Panc1 (cell line): ENCODE data around the gene EPHA6. TPM values are rescaled to one million over a fixed set of nuclear protein-coding genes. Genes with fewer than 3 reads are reported as not detected.

Experiments used
- ATAC-seq: fragments of 200-7000 bp; cut with Tn5 transposase; 2 replicates; pipeline ENCODE4 v1.9.1; 2020; ENCODE audit warnings: mild to moderate bottlenecking, moderate library complexity
- BruUV-seq: library from RNA; stranded (reverse); fragments of 400-500 nt; replicated peaks from 2 replicates; lab custom pipeline; 2021; lab: Mats Ljungman, UMichigan
- CTCF ChIA-PET: fragments of 300-600 bp; sonication (Branson Sonifier 250); formaldehyde crosslinking; loops from one replicate; lab custom pipeline; 2022; ENCODE audit warnings: antibody characterized with exemption; lab: Charles Lee
- POLR2A ChIA-PET: fragments of 300-600 bp; sonication (Branson Sonifier 250); formaldehyde crosslinking; loops from one replicate; lab custom pipeline; 2022; ENCODE audit warnings: antibody characterized with exemption; lab: Charles Lee
- DNase-seq: peaks from one replicate; pipeline ENCODE4 v3.0.0-alpha.2; 2010; ENCODE audit warnings: low read depth, low spot score
- H3K27ac ChIP-seq: 2 replicates; pipeline ENCODE4 v1.5.1; 2011; ENCODE audit warnings: mild to moderate bottlenecking, low read length, inconsistent platforms
- H3K27me3 ChIP-seq: fragments of 200-500 bp; sonication (Bioruptor generic); 2 replicates; pipeline ENCODE4 v1.6.0; 2014; ENCODE audit warnings: low read length, inconsistent platforms; ENCODE audit not compliant: control insufficient read depth, insufficient read depth
- H3K36me3 ChIP-seq: fragments of 200-500 bp; sonication (Bioruptor generic); 2 replicates; pipeline ENCODE4 v1.5.1; 2014; ENCODE audit warnings: inconsistent platforms, mild to moderate bottlenecking, low read length, moderate library complexity; ENCODE audit not compliant: control insufficient read depth, insufficient read depth
- H3K4me1 ChIP-seq: 2 replicates; pipeline ENCODE4 v1.5.1; 2011; ENCODE audit warnings: inconsistent platforms, mild to moderate bottlenecking, low read length, moderate library complexity; ENCODE audit not compliant: control insufficient read depth, insufficient read depth
- H3K4me3 ChIP-seq, 2 experiments: 2 replicates each; pipeline ENCODE4 v1.5.1; 2011 to 2012; ENCODE audit warnings: low read depth in 2 of 2, low read length in 2 of 2, mild to moderate bottlenecking in 2 of 2, inconsistent platforms in 1 of 2, moderate library complexity in 1 of 2
- H3K9me3 ChIP-seq: fragments of 200-500 bp; sonication (Bioruptor generic); 2 replicates; pipeline ENCODE4 v1.5.1; 2014; ENCODE audit warnings: low read depth, mild to moderate bottlenecking, inconsistent platforms, low read length, moderate library complexity; ENCODE audit not compliant: control insufficient read depth, insufficient read depth
- POLR2AphosphoS5 ChIP-seq: IDR thresholded peaks from 2 replicates; pipeline ENCODE4 v1.6.1; 2012; ENCODE audit warnings: mild to moderate bottlenecking, low read depth, low read length, moderate library complexity
- SIN3A ChIP-seq: IDR thresholded peaks from 2 replicates; pipeline ENCODE4 v1.6.1; 2012; ENCODE audit warnings: low read depth, mild to moderate bottlenecking, low read length, moderate library complexity, borderline replicate concordance; ENCODE audit not compliant: insufficient read depth
- TCF7L2 ChIP-seq: IDR thresholded peaks from 2 replicates; pipeline ENCODE4 v1.6.1; 2011; ENCODE audit warnings: mild to moderate bottlenecking, low read depth, low read length, inconsistent platforms
- in situ Hi-C: cut with HindIII; loops from 2 replicates; pipeline ENCODE4 v1.10.0; 2016; ENCODE audit warnings: low sequenced_read_pairs, low pct_unique_long_range_greater_than_20kb
- intact Hi-C: fragments of 100-400 bp; cut with micrococcal nuclease; formaldehyde crosslinking; loops from one replicate; pipeline ENCODE4 v1.10.0; 2022; ENCODE audit not compliant: unreplicated experiment
- total RNA-seq: library from RNA; stranded (reverse); gene quantifications from one replicate; pipeline ENCODE4 v1.2.1, GENCODE V29; 2021; ENCODE audit not compliant: unreplicated experiment
- TF ChIP-seq, protein P1 (sequence below): fragments of 450-650 bp; IDR thresholded peaks from 2 replicates; pipeline ENCODE4 v1.5.1; 2017; ENCODE audit warnings: mild to moderate bottlenecking
- TF ChIP-seq, protein P2 (sequence below), 2 experiments: IDR thresholded peaks; 2 replicates each; pipeline ENCODE4 v1.6.1; 2011 to 2012; ENCODE audit warnings: low read depth in 2 of 2, control low read depth in 1 of 2, low read length in 1 of 2, mild to moderate bottlenecking in 1 of 2, moderate library complexity in 1 of 2; ENCODE audit not compliant: insufficient read depth in 1 of 2

The EPHA6 gene
- total RNA-seq, 1 experiment from 2014 or later, result 0.57 TPM

DNA sequence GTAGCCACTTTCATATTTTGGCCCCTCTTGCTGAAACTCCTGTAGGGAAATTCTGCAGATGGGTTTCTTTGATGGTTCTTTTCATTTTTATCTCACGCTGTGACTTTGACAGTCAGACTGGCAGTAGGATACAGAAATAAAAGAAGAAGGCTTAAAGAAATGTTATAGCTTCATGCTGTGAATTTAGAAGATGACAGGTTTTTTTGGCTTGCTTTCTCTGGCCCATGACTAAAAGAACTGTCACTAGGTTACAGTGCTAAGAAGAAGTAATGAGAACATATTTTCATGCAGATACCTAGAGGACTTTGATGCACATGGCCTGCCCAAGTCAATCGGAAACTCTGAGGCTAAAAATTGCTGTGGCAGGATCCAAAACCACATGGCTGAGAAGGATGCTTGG, 334.5 kb downstream of the EPHA6 start:
- DNase-seq, result no peak
- CTCF ChIA-PET, result no interaction called here
- in situ Hi-C loops (no loop called here), intact Hi-C loops (no loop called here)
- Histone ChIP-seq H3K27me3 (no peaks in the 10 kb centered on the region), H3K36me3 (no peaks in the 10 kb centered on the region), H3K4me3 (no peak overlapping the region), H3K27ac (no peak overlapping the region), H3K9me3 (no peaks in the 10 kb centered on the region), H3K4me1 (no peaks in the 10 kb centered on the region)
- ATAC-seq, result no peak
- BruUV-seq, result no TSS peak
- TF ChIP-seq SIN3A (no peak), POLR2AphosphoS5 (no peak), TCF7L2 (no peak)
- TF ChIP-seq, protein P1, sequence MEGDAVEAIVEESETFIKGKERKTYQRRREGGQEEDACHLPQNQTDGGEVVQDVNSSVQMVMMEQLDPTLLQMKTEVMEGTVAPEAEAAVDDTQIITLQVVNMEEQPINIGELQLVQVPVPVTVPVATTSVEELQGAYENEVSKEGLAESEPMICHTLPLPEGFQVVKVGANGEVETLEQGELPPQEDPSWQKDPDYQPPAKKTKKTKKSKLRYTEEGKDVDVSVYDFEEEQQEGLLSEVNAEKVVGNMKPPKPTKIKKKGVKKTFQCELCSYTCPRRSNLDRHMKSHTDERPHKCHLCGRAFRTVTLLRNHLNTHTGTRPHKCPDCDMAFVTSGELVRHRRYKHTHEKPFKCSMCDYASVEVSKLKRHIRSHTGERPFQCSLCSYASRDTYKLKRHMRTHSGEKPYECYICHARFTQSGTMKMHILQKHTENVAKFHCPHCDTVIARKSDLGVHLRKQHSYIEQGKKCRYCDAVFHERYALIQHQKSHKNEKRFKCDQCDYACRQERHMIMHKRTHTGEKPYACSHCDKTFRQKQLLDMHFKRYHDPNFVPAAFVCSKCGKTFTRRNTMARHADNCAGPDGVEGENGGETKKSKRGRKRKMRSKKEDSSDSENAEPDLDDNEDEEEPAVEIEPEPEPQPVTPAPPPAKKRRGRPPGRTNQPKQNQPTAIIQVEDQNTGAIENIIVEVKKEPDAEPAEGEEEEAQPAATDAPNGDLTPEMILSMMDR, result no peak
- TF ChIP-seq, protein P2, sequence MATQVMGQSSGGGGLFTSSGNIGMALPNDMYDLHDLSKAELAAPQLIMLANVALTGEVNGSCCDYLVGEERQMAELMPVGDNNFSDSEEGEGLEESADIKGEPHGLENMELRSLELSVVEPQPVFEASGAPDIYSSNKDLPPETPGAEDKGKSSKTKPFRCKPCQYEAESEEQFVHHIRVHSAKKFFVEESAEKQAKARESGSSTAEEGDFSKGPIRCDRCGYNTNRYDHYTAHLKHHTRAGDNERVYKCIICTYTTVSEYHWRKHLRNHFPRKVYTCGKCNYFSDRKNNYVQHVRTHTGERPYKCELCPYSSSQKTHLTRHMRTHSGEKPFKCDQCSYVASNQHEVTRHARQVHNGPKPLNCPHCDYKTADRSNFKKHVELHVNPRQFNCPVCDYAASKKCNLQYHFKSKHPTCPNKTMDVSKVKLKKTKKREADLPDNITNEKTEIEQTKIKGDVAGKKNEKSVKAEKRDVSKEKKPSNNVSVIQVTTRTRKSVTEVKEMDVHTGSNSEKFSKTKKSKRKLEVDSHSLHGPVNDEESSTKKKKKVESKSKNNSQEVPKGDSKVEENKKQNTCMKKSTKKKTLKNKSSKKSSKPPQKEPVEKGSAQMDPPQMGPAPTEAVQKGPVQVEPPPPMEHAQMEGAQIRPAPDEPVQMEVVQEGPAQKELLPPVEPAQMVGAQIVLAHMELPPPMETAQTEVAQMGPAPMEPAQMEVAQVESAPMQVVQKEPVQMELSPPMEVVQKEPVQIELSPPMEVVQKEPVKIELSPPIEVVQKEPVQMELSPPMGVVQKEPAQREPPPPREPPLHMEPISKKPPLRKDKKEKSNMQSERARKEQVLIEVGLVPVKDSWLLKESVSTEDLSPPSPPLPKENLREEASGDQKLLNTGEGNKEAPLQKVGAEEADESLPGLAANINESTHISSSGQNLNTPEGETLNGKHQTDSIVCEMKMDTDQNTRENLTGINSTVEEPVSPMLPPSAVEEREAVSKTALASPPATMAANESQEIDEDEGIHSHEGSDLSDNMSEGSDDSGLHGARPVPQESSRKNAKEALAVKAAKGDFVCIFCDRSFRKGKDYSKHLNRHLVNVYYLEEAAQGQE (IDR thresholded peaks at IDR 0.05; ENCODE audit: insufficient read depth in 1 of 2, low read depth in 2 of 2, low read length in 1 of 2), result no peak
- POLR2A ChIA-PET, result no interaction called here

DNA sequence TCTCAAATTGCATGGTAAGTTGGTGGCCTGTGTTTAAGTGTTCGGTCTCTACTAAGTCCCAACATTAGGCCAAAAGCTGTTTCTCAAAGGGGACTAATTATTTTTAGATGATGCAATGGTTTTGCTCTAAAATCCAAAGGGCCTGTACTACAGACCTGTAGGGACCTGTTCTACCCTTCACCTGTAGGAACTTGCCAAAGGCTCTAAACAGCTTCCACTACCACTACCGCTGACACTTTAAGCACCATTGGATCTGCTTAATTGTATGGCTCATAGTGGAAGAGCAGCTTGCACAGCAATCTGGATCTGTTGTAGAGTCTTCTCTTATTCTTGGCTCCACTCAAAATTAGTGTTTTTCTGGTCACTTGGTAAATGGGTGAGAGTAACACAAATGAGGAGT, 346.8 kb downstream of the EPHA6 start:
- Histone ChIP-seq H3K27me3 (no peaks in the 10 kb centered on the region), H3K4me1 (no peaks in the 10 kb centered on the region), H3K4me3 (no peak overlapping the region), H3K9me3 (no peaks in the 10 kb centered on the region), H3K36me3 (no peaks in the 10 kb centered on the region), H3K27ac (no peak overlapping the region)
- no TSS peak for BruUV-seq
- ChIA-PET POLR2A (no interaction called here), CTCF (no interaction called here)
- ATAC-seq, result no peak
- in situ Hi-C loops (no loop called here), intact Hi-C loops (no loop called here)
- DNase-seq, result no peak
- TF ChIP-seq, protein P2 (IDR thresholded peaks at IDR 0.05; ENCODE audit: insufficient read depth in 1 of 2, low read depth in 2 of 2, low read length in 1 of 2), result no peak
- TF ChIP-seq, protein P1, result no peak
- TF ChIP-seq SIN3A (no peak), TCF7L2 (no peak), POLR2AphosphoS5 (no peak)
